Neural cell (in vitro differentiated cells): ENCODE data around the gene PARP15.

ENCODE experiments used
- POLR2AphosphoS5 ChIP-seq: IDR thresholded peaks from 2 replicates; pipeline ENCODE4 v1.6.1; 2012
- TAF1 ChIP-seq: IDR thresholded peaks from 2 replicates; pipeline ENCODE4 v1.6.1; 2012; ENCODE audit warnings: low read depth
- TF ChIP-seq, protein P1 (sequence below): fragments of 450-650 bp; IDR thresholded peaks from 2 replicates; pipeline ENCODE4 v1.5.1; 2014; ENCODE audit warnings: antibody characterized with exemption, mild to moderate bottlenecking, moderate library complexity; ENCODE audit not compliant: poor library complexity, severe bottlenecking

DNA sequence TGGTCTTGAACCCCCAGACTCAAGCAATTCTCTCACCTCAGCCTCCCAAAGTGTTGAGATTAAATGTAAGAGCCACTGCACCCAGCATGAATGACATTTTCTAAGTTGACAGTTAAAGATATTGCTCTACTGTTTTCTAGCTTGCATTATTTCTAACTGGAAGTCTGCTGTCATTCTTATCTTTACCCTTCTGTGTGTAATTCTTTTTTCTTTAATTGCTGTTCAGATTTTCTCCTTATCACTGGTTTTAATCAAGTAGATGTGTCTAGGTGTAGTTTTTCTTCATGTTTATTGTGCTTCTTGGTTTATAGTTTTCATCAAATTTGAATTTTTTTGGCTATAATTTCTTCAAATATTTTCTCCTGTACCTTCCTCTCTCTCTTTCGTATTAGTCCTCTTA, 4.9 kb downstream of the PARP15 start:
- no peak for TF ChIP-seq POLR2AphosphoS5
- TF ChIP-seq, protein P1, sequence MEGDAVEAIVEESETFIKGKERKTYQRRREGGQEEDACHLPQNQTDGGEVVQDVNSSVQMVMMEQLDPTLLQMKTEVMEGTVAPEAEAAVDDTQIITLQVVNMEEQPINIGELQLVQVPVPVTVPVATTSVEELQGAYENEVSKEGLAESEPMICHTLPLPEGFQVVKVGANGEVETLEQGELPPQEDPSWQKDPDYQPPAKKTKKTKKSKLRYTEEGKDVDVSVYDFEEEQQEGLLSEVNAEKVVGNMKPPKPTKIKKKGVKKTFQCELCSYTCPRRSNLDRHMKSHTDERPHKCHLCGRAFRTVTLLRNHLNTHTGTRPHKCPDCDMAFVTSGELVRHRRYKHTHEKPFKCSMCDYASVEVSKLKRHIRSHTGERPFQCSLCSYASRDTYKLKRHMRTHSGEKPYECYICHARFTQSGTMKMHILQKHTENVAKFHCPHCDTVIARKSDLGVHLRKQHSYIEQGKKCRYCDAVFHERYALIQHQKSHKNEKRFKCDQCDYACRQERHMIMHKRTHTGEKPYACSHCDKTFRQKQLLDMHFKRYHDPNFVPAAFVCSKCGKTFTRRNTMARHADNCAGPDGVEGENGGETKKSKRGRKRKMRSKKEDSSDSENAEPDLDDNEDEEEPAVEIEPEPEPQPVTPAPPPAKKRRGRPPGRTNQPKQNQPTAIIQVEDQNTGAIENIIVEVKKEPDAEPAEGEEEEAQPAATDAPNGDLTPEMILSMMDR = no peak
- TF ChIP-seq TAF1 = no peak
